IPS-20b (cell line): ENCODE measurements around the gene RPL13.

Source experiments
- H3K27ac ChIP-seq: one replicate; pipeline ENCODE4 v1.5.1; 2013; ENCODE audit warnings: low read length
- H3K27me3 ChIP-seq: 2 replicates; pipeline ENCODE4 v1.6.1; 2013; ENCODE audit warnings: mild to moderate bottlenecking, low read length, inconsistent platforms; ENCODE audit not compliant: insufficient read depth
- H3K36me3 ChIP-seq: 2 replicates; pipeline ENCODE4 v1.6.1; 2013; ENCODE audit warnings: low read depth, mild to moderate bottlenecking, inconsistent platforms, low read length, moderate library complexity; ENCODE audit not compliant: insufficient read depth
- H3K4me1 ChIP-seq: 2 replicates; pipeline ENCODE4 v1.6.1; 2013; ENCODE audit warnings: mild to moderate bottlenecking, control low read depth, inconsistent platforms, low read length, moderate library complexity; ENCODE audit not compliant: insufficient read depth
- H3K4me3 ChIP-seq: 2 replicates; pipeline ENCODE4 v1.5.1; 2013; ENCODE audit warnings: mild to moderate bottlenecking, low read length, inconsistent platforms
- H3K9ac ChIP-seq: 2 replicates; pipeline ENCODE4 v1.6.1; 2013; ENCODE audit warnings: low read depth, mild to moderate bottlenecking, inconsistent platforms, low read length, moderate library complexity
- H3K9me3 ChIP-seq: 2 replicates; pipeline ENCODE4 v1.6.1; 2013; ENCODE audit warnings: mild to moderate bottlenecking, low read depth, low read length, inconsistent platforms; ENCODE audit not compliant: insufficient read depth

Gene RPL13

GRCh38 chr16:89531821-89532526, 28.5 kb upstream of the RPL13 start:
- no peaks in the 10 kb centered on the region for H3K4me1 ChIP-seq
- peaks cover 84% of the 10 kb centered on the region for H3K36me3 ChIP-seq
- H3K9ac ChIP-seq: no peak overlapping the region
- no peaks in the 10 kb centered on the region for H3K27me3 ChIP-seq
- no peak overlapping the region for H3K27ac ChIP-seq
- H3K4me3 ChIP-seq: no peak overlapping the region
- H3K9me3 ChIP-seq: no peaks in the 10 kb centered on the region

GRCh38 chr16:89534252-89534756, 26.2 kb upstream of the RPL13 start:
- Histone ChIP-seq H3K4me3 (no peak overlapping the region), H3K27me3 (no peaks in the 10 kb centered on the region), H3K9me3 (no peaks in the 10 kb centered on the region), H3K4me1 (no peaks in the 10 kb centered on the region), H3K9ac (no peak overlapping the region), H3K36me3 (peaks cover 85% of the 10 kb centered on the region), H3K27ac (no peak overlapping the region)

DNA sequence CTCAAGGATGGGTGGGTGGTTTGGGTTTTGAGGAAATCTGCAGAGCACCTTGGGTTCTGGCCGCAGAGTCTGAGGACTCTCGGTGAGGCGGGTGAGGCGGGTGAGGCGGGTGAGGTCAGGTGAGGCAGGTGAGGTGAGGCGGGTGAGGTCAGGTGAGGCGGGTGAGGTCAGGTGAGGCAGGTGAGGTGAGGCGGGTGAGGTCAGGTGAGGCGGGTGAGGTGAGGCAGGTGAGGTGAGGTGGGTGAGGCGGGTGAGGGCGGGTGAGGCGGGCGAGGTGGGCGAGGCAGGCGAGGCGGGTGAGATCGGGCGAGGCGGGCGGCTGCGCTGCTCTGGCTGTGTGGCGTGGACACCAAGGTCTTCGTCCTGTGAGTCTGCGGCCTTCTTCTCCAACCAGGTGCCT, 24.1 kb upstream of the RPL13 start:
- H3K27me3 ChIP-seq: no peaks in the 10 kb centered on the region
- H3K4me1 ChIP-seq: no peaks in the 10 kb centered on the region
- H3K4me3 ChIP-seq: no peak overlapping the region
- peaks cover 80% of the 10 kb centered on the region for H3K36me3 ChIP-seq
- H3K9ac ChIP-seq: no peak overlapping the region
- no peaks in the 10 kb centered on the region for H3K9me3 ChIP-seq
- H3K27ac ChIP-seq: no peak overlapping the region

- Histone ChIP-seq H3K4me1 (no peaks in the 10 kb centered on the region), H3K36me3 (peaks cover 77% of the 10 kb centered on the region), H3K9ac (no peak overlapping the region), H3K4me3 (no peak overlapping the region), H3K27me3 (no peaks in the 10 kb centered on the region), H3K27ac (no peak overlapping the region), H3K9me3 (no peaks in the 10 kb centered on the region)
Measured at GRCh38 chr16:89536886-89537548, 23.5 kb upstream of the RPL13 start.

GRCh38 chr16:89537549-89537925, 22.9 kb upstream of the RPL13 start:
- Histone ChIP-seq H3K9me3 (no peaks in the 10 kb centered on the region), H3K9ac (no peak overlapping the region), H3K4me3 (no peak overlapping the region), H3K36me3 (peaks cover 72% of the 10 kb centered on the region), H3K4me1 (no peaks in the 10 kb centered on the region), H3K27me3 (no peaks in the 10 kb centered on the region), H3K27ac (no peak overlapping the region)

- Histone ChIP-seq H3K4me1 (no peaks in the 10 kb centered on the region), H3K36me3 (peaks cover 64% of the 10 kb centered on the region), H3K27ac (no peak overlapping the region), H3K9ac (no peak overlapping the region), H3K27me3 (no peaks in the 10 kb centered on the region), H3K4me3 (no peak overlapping the region), H3K9me3 (no peaks in the 10 kb centered on the region)
Measured at GRCh38 chr16:89538286-89538685, 22.2 kb upstream of the RPL13 start.

DNA sequence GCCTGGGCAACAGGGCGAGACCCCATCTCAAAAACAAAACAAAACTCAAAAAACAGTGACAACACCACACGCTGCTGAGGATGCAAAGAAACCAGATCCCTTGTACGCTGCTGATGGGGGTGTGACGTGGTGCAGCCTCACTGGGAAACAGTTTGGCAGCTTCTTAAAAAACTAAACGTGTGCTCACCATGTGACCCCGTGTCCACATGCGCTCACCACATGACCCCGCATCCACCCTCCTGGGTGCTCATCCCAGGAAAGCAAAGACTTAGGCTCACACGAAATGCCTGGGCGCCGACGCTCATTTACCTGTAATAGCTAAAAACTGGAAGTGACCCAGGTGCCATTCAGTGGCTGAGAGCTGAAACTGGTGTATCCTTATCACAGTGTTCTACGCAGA, 19.9 kb upstream of the RPL13 start:
- no peaks in the 10 kb centered on the region for H3K27me3 ChIP-seq
- no peak overlapping the region for H3K27ac ChIP-seq
- peaks cover 61% of the 10 kb centered on the region for H3K36me3 ChIP-seq
- no peak overlapping the region for H3K4me3 ChIP-seq
- H3K4me1 ChIP-seq: no peaks in the 10 kb centered on the region
- no peak overlapping the region for H3K9ac ChIP-seq
- H3K9me3 ChIP-seq: no peaks in the 10 kb centered on the region

DNA sequence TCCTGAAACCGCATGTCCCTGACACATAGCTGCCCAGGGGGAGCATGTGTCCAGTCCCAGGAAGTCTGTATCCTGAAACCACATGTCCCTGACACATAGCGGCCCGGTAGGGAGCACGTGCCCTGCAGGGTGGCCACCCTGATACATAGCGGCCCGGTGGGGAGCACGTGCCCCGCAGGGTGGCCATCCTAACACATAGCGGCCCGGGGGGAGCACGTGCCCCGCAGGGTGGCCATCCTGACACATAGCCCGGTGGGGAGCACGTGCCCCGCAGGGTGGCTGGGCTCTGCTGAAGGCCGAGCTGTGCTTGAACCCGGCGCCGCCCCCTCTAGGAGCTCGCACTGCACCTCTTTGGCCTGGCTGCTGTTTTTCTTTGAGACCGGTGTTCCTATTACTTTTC, 18.7 kb upstream of the RPL13 start:
- Histone ChIP-seq H3K27me3 (no peaks in the 10 kb centered on the region), H3K9ac (no peak overlapping the region), H3K27ac (no peak overlapping the region), H3K4me3 (no peak overlapping the region), H3K9me3 (no peaks in the 10 kb centered on the region), H3K4me1 (no peaks in the 10 kb centered on the region), H3K36me3 (peaks cover 67% of the 10 kb centered on the region)

- H3K9me3 ChIP-seq: no peaks in the 10 kb centered on the region
- H3K27me3 ChIP-seq: no peaks in the 10 kb centered on the region
- H3K4me1 ChIP-seq: no peaks in the 10 kb centered on the region
- no peak overlapping the region for H3K27ac ChIP-seq
- no peak overlapping the region for H3K4me3 ChIP-seq
- no peak overlapping the region for H3K9ac ChIP-seq
- H3K36me3 ChIP-seq: peaks cover 67% of the 10 kb centered on the region
Measured at GRCh38 chr16:89544113-89544512, 16.4 kb upstream of the RPL13 start.

DNA sequence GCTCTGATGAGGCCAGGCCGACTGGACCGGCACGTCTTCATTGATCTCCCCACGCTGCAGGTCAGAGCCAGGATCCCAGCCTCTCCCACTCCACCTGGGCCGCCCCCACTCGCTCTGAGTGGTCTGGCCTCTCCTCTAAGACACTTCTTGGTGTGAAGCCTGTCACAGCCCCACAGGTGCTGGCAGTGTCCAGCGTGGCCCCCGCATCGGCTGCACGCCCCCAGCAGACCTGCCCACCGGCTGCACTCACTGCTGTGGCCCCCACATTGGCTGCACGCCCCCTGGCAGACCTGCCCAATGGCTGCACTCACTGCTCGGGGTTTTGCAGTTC, 15.8 kb upstream of the RPL13 start:
- no peaks in the 10 kb centered on the region for H3K4me1 ChIP-seq
- no peaks in the 10 kb centered on the region for H3K27me3 ChIP-seq
- H3K4me3 ChIP-seq: no peak overlapping the region
- no peaks in the 10 kb centered on the region for H3K9me3 ChIP-seq
- peaks cover 73% of the 10 kb centered on the region for H3K36me3 ChIP-seq
- no peak overlapping the region for H3K27ac ChIP-seq
- H3K9ac ChIP-seq: no peak overlapping the region

GRCh38 chr16:89545044-89545830, 15.2 kb upstream of the RPL13 start:
- no peak overlapping the region for H3K27ac ChIP-seq
- no peak overlapping the region for H3K4me3 ChIP-seq
- H3K27me3 ChIP-seq: no peaks in the 10 kb centered on the region
- no peaks in the 10 kb centered on the region for H3K9me3 ChIP-seq
- no peak overlapping the region for H3K9ac ChIP-seq
- H3K36me3 ChIP-seq: peaks cover 76% of the 10 kb centered on the region
- H3K4me1 ChIP-seq: no peaks in the 10 kb centered on the region
